ENCODE measurements around the gene RTEL1.

DNA sequence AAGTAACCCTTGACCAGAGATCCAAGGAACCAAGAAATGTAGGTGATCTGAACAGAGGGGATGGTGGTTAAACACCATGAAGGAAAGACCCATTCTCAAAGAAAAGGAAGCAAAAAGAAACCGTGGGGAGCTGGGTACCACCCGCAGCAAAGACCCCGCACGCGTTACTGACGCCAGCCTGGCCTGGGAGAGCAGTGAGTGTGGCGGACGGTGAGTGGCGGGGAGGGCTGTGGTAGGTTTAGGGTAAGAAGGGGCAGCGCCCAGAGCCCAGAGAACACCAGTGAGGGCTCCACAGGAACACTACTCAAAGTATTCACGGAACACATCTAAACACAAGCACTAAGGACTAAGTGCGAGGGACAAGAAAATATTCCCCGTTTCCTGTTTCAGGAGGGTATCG, 35.4 kb upstream of the RTEL1 start:
- TF ChIP-seq EZH2 (IDR thresholded peaks at IDR 0.05; ENCODE audit: low read length, missing control alignments): no peak
- TF ChIP-seq, protein P1, sequence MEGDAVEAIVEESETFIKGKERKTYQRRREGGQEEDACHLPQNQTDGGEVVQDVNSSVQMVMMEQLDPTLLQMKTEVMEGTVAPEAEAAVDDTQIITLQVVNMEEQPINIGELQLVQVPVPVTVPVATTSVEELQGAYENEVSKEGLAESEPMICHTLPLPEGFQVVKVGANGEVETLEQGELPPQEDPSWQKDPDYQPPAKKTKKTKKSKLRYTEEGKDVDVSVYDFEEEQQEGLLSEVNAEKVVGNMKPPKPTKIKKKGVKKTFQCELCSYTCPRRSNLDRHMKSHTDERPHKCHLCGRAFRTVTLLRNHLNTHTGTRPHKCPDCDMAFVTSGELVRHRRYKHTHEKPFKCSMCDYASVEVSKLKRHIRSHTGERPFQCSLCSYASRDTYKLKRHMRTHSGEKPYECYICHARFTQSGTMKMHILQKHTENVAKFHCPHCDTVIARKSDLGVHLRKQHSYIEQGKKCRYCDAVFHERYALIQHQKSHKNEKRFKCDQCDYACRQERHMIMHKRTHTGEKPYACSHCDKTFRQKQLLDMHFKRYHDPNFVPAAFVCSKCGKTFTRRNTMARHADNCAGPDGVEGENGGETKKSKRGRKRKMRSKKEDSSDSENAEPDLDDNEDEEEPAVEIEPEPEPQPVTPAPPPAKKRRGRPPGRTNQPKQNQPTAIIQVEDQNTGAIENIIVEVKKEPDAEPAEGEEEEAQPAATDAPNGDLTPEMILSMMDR (conservative IDR thresholded peaks at IDR 0.05 in 1 of 2, IDR thresholded peaks at IDR 0.05 in 1 of 2; ENCODE audit: low read depth in 1 of 2, low read length in 2 of 2): no peak

Measured in fibroblast of lung (primary cell).